ENCODE data around the gene SLIT3. TPM values are rescaled to one million over a fixed set of nuclear protein-coding genes. Genes with fewer than 3 reads are reported as not detected.

SLIT3 gene
- total RNA-seq, 2 experiments from 2014 or later = not detected

DNA sequence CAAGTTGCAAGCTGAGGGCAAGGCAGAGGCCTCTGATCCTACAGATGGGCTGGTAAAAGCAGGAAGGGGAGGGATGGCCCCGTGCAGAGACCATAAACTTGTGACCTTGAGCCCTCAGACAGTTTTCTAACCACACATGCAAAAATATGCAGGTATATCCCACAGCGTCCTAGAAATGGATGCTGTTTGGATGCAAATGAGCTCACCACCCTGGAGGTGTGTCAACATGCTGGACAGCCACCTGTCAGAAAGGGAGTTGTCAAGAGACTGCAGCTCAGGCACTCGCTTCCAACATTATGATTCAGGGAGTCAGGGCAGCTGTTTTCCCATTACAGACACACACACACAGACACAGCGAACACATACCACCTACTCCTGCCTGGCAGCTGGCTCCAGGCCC is 624.4 kb downstream of the SLIT3 start:
- H3K27ac Mint-ChIP-seq = no peak overlapping the region
- H3K27me3 Mint-ChIP-seq = no peaks in the 10 kb centered on the region
- H3K4me3 Mint-ChIP-seq = no peak overlapping the region
- CTCF ChIA-PET = no interaction called here
- no peak for DNase-seq
- no peaks in the 10 kb centered on the region for H3K9me3 Mint-ChIP-seq
- no peaks in the 10 kb centered on the region for H3K36me3 Mint-ChIP-seq (ENCODE audit: low read depth)
- H3K4me1 Mint-ChIP-seq = no peaks in the 10 kb centered on the region
- POLR2A ChIA-PET = no interaction called here

DNA sequence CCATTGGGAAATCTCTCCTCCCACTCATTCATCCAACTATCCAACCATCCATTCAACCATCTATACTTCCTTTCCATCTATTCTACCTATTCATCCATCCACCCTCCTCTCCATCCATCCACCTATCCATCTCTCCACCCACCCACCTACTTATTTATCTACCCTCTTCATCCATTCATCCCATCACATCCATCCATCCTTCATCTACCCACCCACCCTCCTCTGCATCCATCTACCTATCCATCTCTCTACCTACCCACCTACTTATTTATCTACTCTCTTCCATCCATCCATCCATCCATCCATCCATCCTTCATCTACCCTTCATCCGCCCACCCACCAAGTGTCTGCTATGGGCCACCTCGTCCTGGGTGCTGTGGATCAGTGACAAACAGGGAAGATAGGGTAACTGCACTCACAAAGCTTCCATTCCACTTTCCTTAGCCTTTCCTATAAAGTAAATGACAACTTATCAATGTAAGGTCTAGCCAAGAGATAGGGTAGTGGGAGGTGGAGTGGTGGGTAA is 625.0 kb downstream of the SLIT3 start:
- Mint-ChIP-seq H3K4me1 (no peaks in the 10 kb centered on the region), H3K36me3 (ENCODE audit: low read depth) (no peaks in the 10 kb centered on the region), H3K9me3 (no peaks in the 10 kb centered on the region), H3K27me3 (no peaks in the 10 kb centered on the region), H3K27ac (no peak overlapping the region), H3K4me3 (no peak overlapping the region)
- no peak for DNase-seq
- ChIA-PET POLR2A (no interaction called here), CTCF (no interaction called here)

DNA sequence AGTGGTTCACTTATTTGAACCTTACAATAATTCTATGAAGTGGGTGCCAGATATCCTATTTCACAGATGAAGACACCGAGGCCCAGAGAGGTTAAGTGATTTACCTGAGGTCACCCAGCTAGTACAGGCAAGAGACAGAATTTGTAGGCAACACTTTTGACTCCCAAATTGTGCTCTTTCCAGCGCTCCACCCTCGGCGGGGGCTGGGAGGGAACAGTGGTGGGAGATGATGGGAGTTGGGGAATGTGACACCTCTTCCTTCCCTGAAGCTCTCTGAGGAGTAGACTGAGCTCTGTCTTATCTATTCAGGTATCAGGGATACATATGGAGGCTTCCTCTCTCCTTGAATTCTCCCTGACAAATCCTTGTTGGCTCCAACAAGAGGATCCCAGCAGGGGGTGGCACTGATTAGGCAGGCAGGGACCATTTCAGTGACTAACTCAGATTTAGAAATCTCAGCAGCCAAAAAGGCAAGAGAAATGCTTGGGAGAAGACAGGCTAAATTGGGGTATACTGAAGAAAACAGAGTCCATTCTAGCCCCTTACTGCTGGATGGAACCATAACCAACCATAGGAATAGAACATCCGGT is 626.0 kb downstream of the SLIT3 start:
- no peaks in the 10 kb centered on the region for H3K27me3 Mint-ChIP-seq
- H3K9me3 Mint-ChIP-seq = no peaks in the 10 kb centered on the region
- no peaks in the 10 kb centered on the region for H3K4me1 Mint-ChIP-seq
- POLR2A ChIA-PET = no interaction called here
- H3K27ac Mint-ChIP-seq = no peak overlapping the region
- CTCF ChIA-PET = no interaction called here
- no peaks in the 10 kb centered on the region for H3K36me3 Mint-ChIP-seq (ENCODE audit: low read depth)
- DNase-seq = no peak
- H3K4me3 Mint-ChIP-seq = no peak overlapping the region

DNA sequence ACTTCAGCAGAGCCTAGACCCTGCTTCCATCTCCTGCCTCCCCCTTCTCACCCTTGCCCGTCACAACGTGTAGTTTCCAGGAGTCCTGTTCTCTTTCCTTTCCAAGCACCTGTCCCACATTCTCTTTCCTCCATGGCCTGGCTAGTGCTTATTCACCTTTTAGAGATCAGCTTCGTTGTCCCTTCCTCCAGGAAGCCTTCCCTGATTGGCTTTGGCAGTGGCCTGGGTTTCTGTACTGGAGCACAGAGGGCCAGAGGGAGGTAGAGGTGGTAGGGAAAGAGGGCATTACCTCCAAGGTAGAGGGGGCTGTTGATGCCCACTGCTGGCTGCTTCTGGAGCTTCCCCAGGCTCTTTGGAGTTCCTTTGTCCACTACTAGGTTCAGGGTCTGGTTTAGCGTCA is 628.1 kb downstream of the SLIT3 start:
- Mint-ChIP-seq H3K27me3 (no peaks in the 10 kb centered on the region), H3K4me3 (no peak overlapping the region)
- POLR2A ChIA-PET = no interaction called here

DNA sequence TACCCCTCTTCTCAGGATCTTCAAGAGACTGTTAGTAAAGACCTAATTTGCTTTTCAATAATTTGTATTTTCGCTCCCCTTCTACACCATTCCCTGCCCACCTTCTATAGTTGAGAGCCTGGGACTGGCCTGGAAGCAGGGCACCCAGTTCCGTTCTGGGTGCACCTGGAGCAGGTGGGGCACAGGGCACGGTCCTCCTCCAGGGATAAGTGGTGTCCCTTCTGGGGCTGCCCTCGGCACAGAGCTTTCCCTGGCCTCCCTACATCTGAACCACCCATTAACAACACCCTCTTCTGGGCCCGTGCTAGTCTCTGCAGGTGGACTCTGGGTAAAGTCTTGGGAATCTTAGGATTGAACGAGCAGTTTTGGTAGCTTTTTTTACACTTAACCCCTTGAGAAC is 628.9 kb downstream of the SLIT3 start:
- ChIA-PET CTCF (interaction anchor here (1.5 kb wide), 1 partner anchor 8 kb away, joined by 4 read pairs; no protein-coding TSS in a partner anchor), POLR2A (no interaction called here)
- DNase-seq = no peak
- H3K27ac Mint-ChIP-seq = no peak overlapping the region
- H3K4me1 Mint-ChIP-seq = no peaks in the 10 kb centered on the region
- H3K9me3 Mint-ChIP-seq = no peaks in the 10 kb centered on the region
- no peak overlapping the region for H3K4me3 Mint-ChIP-seq
- no peaks in the 10 kb centered on the region for H3K27me3 Mint-ChIP-seq
- H3K36me3 Mint-ChIP-seq (ENCODE audit: low read depth) = no peaks in the 10 kb centered on the region

More for the DNA sequence above, 628.1 kb downstream of the SLIT3 start:
- no peaks in the 10 kb centered on the region for H3K4me1 Mint-ChIP-seq
- no peaks in the 10 kb centered on the region for H3K9me3 Mint-ChIP-seq
- H3K36me3 Mint-ChIP-seq (ENCODE audit: low read depth) = no peaks in the 10 kb centered on the region
- CTCF ChIA-PET = no interaction called here
- no peak for DNase-seq
- H3K27ac Mint-ChIP-seq = no peak overlapping the region

DNA sequence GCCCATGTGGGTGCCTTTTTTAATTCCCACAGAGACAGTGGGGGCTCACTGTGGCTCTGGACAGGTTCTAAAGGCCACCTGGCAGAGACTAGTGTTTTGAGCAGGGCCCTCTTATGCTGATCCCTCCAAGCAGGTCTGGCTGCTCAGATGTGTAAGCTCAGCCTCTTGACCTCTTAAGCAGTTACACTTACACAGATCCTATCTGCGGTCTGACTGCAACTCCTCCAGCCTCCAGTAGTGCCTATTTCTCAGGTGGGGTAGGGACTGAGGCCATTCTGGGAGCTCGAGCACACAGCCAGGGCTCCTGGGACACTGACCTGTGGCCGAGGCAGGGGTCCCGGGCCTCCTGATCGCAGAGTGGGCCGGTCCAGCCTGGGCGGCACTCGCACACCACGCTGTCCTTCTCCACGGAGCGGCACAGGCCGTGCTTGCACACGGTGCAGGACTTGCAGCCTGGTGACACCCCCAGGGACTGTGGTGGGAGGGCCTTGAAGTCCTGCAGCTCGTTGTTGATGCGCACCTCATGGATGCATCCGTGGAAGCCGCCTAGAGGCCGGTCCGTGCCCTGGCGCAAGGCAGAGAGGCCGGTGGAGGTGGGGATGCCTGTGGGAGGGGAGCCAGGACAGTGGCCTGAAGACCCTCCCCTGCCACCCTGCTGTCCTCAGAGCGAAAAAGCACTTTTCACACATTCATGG is 629.9 kb downstream of the SLIT3 start:
- H3K36me3 Mint-ChIP-seq (ENCODE audit: low read depth) = no peaks in the 10 kb centered on the region
- ChIA-PET POLR2A (no interaction called here), CTCF (interaction anchor here (1.5 kb wide), 1 partner anchor 9 kb away, joined by 4 read pairs; no protein-coding TSS in a partner anchor)
- H3K27me3 Mint-ChIP-seq = no peaks in the 10 kb centered on the region
- no peaks in the 10 kb centered on the region for H3K9me3 Mint-ChIP-seq
- no peaks in the 10 kb centered on the region for H3K4me1 Mint-ChIP-seq
- no peak overlapping the region for H3K27ac Mint-ChIP-seq
- H3K4me3 Mint-ChIP-seq = no peak overlapping the region
- DNase-seq = no peak

DNA sequence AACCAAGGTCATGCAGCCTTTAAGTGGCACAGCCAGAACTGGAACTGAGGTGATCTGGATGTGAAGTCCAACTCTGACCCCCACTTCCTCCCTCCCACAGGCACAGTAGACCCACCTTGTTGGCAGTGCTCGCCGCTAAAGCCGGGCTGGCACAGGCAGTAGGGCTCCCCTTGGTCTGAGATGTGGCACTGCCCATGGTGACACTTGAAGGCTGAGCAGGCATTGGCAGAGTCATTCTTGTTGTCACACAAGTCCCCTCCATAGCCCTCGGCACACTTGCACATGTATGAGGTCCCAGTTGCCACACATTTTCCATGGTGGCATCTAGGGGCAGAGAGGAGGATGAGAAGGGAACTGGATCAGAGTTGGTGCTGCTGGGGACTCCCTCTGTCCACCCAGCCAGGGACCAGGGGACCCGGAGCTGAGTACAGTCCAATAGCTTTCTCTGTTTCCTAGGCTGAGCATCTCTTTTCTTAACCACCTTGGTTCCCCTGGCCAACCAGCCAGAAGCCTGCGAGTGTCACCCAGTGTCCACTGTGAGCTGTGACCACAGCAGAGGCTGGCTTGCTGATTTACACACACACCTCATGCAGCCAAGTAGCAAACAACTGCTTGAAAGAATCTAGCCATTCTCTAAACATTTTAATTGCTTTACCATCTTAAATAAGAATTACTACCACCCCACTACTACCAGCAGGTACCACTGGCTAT is 631.1 kb downstream of the SLIT3 start:
- Mint-ChIP-seq H3K9me3 (no peaks in the 10 kb centered on the region), H3K4me3 (no peak overlapping the region), H3K36me3 (ENCODE audit: low read depth) (no peaks in the 10 kb centered on the region), H3K4me1 (no peaks in the 10 kb centered on the region), H3K27ac (no peak overlapping the region), H3K27me3 (no peaks in the 10 kb centered on the region)
- ChIA-PET POLR2A (no interaction called here), CTCF (no interaction called here)
- no peak for DNase-seq

DNA sequence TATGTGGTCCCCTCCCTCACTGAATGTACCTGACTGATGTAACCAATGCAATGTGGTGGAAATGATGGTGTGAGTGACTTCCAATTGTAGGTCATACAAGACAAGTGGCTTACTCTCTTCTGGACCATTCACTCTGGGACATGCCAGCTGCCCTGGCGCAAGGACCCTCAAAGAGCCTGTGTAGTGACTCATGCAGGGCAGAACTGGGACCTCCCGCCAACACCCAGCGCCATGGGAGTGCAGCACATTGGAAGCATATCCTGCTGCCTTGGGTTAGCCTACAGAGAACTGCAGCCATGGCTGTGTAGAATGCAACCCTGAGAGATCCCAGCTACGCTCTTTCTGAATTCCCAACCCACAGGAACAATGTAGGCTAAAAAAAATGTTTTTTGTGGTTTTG is 631.8 kb downstream of the SLIT3 start:
- H3K4me3 Mint-ChIP-seq = no peak overlapping the region
- no peaks in the 10 kb centered on the region for H3K36me3 Mint-ChIP-seq (ENCODE audit: low read depth)
- H3K4me1 Mint-ChIP-seq = no peaks in the 10 kb centered on the region
- CTCF ChIA-PET = no interaction called here
- no peak for DNase-seq
- H3K9me3 Mint-ChIP-seq = no peaks in the 10 kb centered on the region
- POLR2A ChIA-PET = no interaction called here
- no peak overlapping the region for H3K27ac Mint-ChIP-seq
- H3K27me3 Mint-ChIP-seq = no peaks in the 10 kb centered on the region

DNA sequence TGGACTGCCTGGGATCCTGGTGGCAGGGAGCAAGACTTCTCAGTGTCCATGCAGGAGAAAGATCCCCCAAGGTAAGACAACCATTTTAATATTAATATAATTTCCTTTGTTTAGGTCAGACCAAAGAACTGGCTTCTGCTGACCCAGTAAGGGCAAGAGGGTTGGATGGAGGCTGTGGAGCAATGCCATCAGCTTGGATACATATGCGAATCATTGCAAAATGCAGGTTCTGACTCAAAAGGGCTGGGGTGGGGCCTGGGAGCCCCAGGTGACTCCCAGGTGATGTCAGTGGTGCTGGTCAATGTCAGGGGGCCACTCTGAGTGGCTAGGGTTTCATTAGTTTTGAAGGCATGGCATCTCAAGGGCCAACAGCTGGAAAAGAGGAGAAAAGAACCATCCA is 632.9 kb downstream of the SLIT3 start:
- no peaks in the 10 kb centered on the region for H3K27me3 Mint-ChIP-seq
- no peaks in the 10 kb centered on the region for H3K36me3 Mint-ChIP-seq (ENCODE audit: low read depth)
- POLR2A ChIA-PET = no interaction called here
- H3K27ac Mint-ChIP-seq = no peak overlapping the region
- no peak overlapping the region for H3K4me3 Mint-ChIP-seq
- H3K9me3 Mint-ChIP-seq = no peaks in the 10 kb centered on the region
- no peaks in the 10 kb centered on the region for H3K4me1 Mint-ChIP-seq
- CTCF ChIA-PET = no interaction called here
- no peak for DNase-seq

DNA sequence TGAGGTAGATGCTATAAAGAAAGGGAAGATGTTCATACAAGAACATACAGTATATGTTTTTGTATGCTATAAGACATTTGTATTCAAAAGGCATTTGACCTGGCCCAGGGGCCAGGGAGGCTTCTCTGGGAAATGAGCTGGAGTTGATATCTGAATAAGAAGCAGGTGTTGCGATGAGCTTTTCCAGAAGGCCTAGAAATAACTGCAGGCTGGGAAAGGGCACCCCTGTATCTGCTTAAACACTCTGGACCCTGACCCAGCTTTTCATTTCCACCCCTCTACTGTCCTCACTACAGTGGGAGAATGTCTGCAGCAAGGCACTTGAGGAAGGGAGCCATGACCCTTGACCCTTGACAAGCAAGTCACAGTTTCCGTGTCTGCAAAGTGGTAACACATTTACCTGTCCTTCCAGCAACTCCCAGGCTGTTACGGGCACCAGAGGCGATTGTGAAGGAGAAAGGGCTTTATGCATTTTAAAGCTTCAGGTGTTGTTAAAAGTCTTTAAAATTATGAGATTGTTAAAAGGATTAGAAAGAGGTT is 633.6 kb downstream of the SLIT3 start:
- DNase-seq = no peak
- no peaks in the 10 kb centered on the region for H3K9me3 Mint-ChIP-seq
- no peaks in the 10 kb centered on the region for H3K27me3 Mint-ChIP-seq
- CTCF ChIA-PET = no interaction called here
- H3K36me3 Mint-ChIP-seq (ENCODE audit: low read depth) = no peaks in the 10 kb centered on the region
- POLR2A ChIA-PET = no interaction called here
- H3K4me3 Mint-ChIP-seq = no peak overlapping the region
- no peak overlapping the region for H3K27ac Mint-ChIP-seq
- no peaks in the 10 kb centered on the region for H3K4me1 Mint-ChIP-seq

DNA sequence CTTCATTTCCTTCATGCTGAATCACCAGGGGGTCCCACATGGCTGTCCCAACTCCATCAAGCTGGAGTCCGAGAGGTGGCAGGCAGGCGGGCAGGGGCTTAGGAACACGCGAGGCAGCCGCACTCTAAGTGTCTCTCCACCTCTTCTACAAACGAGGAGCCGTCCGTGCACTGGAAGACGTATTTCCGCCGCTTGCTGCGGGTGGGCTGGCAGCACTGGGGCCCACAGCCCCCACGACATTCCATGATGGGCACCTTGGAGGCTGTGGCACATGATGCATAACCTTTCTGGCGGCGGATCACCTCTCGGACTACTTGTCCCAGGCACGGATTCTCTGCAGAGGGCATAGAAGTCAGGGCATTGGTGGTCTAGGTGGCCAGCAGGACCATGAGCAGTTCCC is 634.6 kb downstream of the SLIT3 start:
- ChIA-PET CTCF (no interaction called here), POLR2A (no interaction called here)
- no peak for DNase-seq
- no peaks in the 10 kb centered on the region for H3K4me1 Mint-ChIP-seq
- no peak overlapping the region for H3K4me3 Mint-ChIP-seq
- H3K36me3 Mint-ChIP-seq (ENCODE audit: low read depth) = no peaks in the 10 kb centered on the region
- no peaks in the 10 kb centered on the region for H3K27me3 Mint-ChIP-seq
- no peak overlapping the region for H3K27ac Mint-ChIP-seq
- no peaks in the 10 kb centered on the region for H3K9me3 Mint-ChIP-seq

DNA sequence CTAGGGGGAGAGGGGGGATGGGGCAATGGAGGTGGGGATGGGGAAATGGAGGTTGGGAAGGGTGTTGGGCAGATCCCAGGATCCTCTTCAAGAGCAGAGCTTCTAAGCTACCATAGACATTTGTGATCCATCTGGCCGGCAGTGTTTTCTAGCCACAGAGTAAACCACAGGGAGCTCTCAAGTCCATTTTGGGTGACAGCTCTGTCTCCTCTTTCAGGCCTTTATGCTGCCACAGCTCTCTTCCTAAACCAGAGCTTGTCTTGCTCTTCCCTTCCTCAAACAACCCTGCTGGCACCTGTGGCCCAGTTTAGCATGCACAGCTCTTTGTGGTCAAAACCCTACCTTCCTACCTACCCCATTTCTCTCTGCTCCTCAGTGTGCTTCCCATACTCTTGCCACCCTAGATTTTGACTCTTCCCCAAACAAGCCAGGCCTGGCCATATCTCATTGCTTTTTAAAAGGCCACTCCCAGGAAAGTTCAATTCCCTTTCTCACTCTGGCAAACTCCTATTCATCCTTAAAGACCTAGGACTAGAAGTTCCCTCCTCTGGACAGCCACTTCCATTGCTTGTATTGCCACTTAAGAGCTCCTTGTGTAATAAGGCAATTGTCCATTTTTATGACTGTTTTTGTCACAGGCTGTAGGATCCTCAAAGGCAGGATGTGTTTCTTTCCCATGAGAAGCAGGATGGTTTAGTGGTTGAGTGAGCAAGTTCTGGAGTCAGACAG is 637.5 kb downstream of the SLIT3 start:
- ChIA-PET POLR2A (no interaction called here), CTCF (no interaction called here)
- Mint-ChIP-seq H3K4me3 (no peak overlapping the region), H3K27me3 (no peaks in the 10 kb centered on the region), H3K36me3 (ENCODE audit: low read depth) (no peaks in the 10 kb centered on the region), H3K4me1 (no peaks in the 10 kb centered on the region), H3K27ac (no peak overlapping the region), H3K9me3 (no peaks in the 10 kb centered on the region)
- no peak for DNase-seq
